Measurements from ENCODE around the gene SSTR3.

- TF ChIP-seq, protein P1, sequence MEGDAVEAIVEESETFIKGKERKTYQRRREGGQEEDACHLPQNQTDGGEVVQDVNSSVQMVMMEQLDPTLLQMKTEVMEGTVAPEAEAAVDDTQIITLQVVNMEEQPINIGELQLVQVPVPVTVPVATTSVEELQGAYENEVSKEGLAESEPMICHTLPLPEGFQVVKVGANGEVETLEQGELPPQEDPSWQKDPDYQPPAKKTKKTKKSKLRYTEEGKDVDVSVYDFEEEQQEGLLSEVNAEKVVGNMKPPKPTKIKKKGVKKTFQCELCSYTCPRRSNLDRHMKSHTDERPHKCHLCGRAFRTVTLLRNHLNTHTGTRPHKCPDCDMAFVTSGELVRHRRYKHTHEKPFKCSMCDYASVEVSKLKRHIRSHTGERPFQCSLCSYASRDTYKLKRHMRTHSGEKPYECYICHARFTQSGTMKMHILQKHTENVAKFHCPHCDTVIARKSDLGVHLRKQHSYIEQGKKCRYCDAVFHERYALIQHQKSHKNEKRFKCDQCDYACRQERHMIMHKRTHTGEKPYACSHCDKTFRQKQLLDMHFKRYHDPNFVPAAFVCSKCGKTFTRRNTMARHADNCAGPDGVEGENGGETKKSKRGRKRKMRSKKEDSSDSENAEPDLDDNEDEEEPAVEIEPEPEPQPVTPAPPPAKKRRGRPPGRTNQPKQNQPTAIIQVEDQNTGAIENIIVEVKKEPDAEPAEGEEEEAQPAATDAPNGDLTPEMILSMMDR (IDR thresholded peaks at IDR 0.05; ENCODE audit: insufficient read depth, low read length, poor library complexity, severe bottlenecking) = no peak
- TF ChIP-seq EZH2phosphoT487 (conservative IDR thresholded peaks at IDR 0.05; ENCODE audit: low read length) = no peak
Measured at GRCh38 chr22:37177221-37177620, 35.1 kb downstream of the SSTR3 start.
